GM12891 (cell line): Measurements from ENCODE around the gene MUSTN1.

Experiments
- POLR2A ChIP-seq: IDR thresholded peaks from 2 replicates; pipeline ENCODE4 v1.6.1; 2011; ENCODE audit warnings: low read depth, low read length, control low read depth
- POLR2AphosphoS5 ChIP-seq: IDR thresholded peaks from 2 replicates; pipeline ENCODE4 v1.6.1; 2011; ENCODE audit warnings: low read depth, low read length, control low read depth
- SPI1 ChIP-seq: IDR thresholded peaks from 2 replicates; pipeline ENCODE4 v1.6.1; 2011; ENCODE audit warnings: low read depth, low read length, control low read depth

- TF ChIP-seq POLR2A (no peak), SPI1 (no peak), POLR2AphosphoS5 (no peak)
Observed at GRCh38 chr3:52854013-52854412, 19.2 kb upstream of the MUSTN1 start.
